ENCODE data around the gene GP1BA.

GP1BA gene

DNA sequence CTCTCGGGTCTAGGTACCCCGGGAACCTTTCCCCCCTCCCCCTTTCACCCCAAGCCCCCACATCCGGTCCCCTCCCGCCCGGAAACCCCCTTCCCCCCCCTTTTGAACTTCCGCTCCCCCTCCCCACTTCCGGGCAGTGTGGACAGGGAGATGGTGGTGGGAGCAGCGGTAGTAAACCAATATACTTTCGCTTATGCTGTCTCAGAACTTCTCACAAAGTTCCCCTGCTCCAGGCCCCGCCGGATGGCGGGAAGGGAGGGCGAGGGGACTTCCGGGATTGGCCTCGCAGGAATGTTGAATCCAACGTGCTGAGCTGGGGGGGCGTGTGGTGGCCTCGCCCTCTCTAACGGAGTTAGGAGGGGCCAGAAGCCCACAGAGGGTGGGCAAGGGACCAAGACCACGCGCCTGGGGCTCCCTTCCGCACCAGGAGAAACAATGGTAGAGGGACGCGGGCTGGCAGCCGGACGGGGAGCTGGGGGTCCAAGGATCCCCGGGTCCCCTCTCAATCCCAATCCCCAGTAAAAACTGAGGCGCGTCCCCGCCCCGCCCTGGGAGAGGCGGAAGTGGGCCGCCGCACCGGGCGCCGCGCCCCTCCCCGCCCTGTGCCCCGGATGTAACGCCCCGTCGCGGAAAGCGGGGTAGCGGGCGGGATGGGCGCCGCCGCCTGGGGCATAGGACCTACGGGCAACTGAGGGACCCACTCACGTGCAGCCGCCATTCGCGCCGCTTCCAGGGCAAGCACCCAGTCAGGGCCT, 15.5 kb downstream of the GP1BA start:
- Mint-ChIP-seq H3K36me3 (ENCODE audit: low read depth) (peaks cover 48% of the 10 kb centered on the region), H3K27ac (peak overlapping the region; percentile 96), H3K9me3 (no peaks in the 10 kb centered on the region), H3K4me3 (peak overlapping the region; percentile 96), H3K27me3 (ENCODE audit: low read depth) (no peaks in the 10 kb centered on the region), H3K4me1 (ENCODE audit: low read depth) (peaks cover 39% of the 10 kb centered on the region)
- DNase-seq (ENCODE audit: low spot score): peak; percentile 73

DNA sequence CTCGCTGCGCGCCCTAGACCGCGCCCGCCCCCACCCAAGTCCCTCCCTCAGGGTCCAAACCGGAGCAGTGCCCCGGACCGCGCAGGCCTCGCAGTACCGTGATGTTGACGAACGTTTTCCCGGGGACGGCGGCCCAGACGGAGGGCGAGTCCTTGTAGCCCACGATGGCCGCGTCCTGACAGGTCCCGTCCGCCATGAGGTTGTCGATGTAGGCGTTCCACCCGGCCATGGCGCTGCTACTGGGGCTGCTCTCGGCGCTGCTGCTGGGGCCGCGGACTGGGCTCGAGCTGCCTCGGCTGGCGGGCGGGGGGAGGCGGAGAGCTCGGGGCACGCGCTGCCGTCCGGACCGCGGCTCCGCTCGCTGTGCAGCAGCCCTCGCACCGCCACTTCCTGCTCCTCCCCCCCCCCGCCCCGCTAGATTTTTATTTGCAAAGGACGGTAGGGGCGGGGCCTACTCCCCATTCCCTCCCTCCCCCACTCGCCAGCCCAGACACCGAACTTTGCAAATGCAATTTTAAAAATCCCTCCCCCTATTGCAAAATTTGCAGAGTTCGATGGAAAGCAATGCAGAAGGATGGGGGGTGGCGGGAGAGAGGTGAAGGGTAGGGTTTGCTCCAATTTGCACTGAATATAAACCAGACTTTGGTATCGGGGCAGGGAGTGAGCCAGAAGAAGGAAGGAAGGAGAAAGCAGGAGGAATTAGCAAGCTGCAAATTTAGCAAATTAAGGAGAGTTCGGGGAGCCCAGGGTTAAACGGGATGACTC, 16.3 kb downstream of the GP1BA start, which contains the start of gene PFN1:
Gene PFN1 (minus strand): TSS at position 365 of the 765 bp plus-strand sequence. CDS start 136 bp downstream, at position 229.
- Mint-ChIP-seq H3K27ac (peak within 1 kb of the TSS; percentile 96), H3K36me3 (ENCODE audit: low read depth) (peaks cover 40% of the 10 kb centered on the region), H3K4me3 (peak within 1 kb of the TSS; percentile 96), H3K9me3 (no peaks in the 10 kb centered on the region), H3K27me3 (ENCODE audit: low read depth) (no peaks in the 10 kb centered on the region), H3K4me1 (ENCODE audit: low read depth) (peaks cover 34% of the 10 kb centered on the region)
- peak; percentile 80 for DNase-seq (ENCODE audit: low spot score)

DNA sequence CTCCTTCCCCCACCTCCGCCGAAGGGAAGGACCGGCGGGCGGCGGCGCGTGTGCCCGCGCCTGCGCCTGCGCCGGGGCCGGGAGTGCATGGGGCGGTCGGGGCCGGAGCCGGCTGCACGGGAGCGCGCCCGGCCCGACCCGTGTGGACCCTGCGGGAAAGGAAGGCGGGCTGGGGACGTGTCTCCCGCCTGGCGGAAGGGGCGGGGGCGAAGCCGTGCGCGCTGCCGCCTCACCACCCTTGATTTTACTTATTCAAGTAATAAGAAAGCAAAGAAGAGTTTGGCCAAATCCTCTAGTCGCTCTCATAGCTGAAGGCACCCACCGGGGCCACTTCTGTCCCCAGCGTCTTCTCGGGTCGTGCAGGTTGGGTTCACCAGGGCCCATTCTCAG, 16.8 kb downstream of the GP1BA start:
- no peaks in the 10 kb centered on the region for H3K27me3 Mint-ChIP-seq (ENCODE audit: low read depth)
- H3K36me3 Mint-ChIP-seq (ENCODE audit: low read depth): peaks cover 38% of the 10 kb centered on the region
- H3K9me3 Mint-ChIP-seq: no peaks in the 10 kb centered on the region
- H3K4me1 Mint-ChIP-seq (ENCODE audit: low read depth): peaks cover 32% of the 10 kb centered on the region
- H3K4me3 Mint-ChIP-seq: peak overlapping the region; percentile 96
- H3K27ac Mint-ChIP-seq: peak overlapping the region; percentile 96
- peak; percentile 84 for DNase-seq (ENCODE audit: low spot score)

DNA sequence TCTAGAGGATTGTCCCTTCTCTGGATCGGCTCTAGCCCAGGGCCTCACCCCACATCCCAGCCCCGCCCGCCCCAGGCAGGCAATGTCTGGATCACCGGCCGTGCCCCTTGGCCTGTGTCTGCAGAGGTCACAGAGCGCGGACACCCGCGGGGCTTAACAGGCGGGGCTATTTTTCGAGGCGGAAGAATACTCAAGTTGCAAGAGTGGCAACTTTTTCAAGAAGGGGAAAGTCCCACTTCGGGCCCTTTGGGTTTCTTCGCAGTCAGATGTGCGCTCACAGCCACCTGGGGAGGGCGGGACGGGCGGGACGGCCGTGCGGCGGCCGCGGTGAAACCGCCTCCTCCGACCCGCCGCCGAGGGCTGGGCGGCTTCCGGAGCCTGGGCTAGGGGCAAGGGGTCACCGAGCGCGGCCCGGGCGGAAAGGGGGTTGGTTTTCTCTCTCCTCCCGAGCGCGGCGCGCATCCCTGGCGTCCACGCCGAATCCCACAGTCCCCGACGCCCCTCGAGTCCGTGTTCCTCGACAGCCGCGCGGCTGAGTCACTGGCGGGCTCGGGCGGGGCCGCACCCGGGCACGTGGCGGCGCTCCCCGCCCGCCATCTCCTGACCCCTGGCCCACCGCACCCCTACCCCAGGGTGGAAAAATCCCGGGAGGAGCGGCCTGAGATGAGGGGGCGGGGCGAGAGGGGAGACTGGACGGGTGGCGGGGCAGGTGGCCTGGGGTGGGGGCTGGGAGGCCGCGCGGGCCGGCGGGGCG, 17.4 kb downstream of the GP1BA start:
- H3K27ac Mint-ChIP-seq: peak overlapping the region; percentile 84

DNA sequence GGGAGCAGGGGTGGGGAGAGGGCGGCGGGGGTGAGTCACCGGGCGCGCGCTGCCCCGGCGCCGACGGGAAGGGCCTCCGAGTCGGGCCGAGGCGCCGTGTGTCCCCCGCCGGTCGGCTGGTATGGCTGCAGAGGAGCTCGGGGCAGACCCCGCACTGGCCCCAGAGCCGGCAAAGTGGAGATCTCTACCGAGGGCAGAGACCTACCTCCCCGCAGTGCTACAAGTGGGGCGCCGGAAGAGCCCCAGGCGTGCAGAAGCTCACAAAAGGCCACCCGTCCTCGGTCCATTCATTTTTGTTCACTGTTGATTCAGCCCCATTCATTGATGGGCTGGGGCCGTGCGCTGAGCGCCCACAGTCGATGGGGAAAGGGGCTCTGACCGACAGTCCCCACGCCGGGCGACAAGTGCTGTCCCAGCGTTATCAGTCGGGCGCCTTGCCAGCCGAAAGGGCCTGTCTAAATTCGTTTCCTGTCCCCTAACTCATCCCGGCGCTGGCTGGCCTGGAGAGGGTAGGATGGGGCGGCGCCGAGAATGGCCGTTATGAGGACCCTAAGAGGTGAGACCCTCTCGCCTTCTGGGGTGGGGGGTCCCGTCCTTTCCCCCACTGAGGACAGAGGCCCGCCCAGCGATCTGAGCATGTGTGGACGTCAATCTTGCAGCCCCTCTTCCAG, 18.1 kb downstream of the GP1BA start:
- Mint-ChIP-seq H3K27ac (peak overlapping the region; percentile 88), H3K27me3 (ENCODE audit: low read depth) (no peaks in the 10 kb centered on the region), H3K4me3 (peak overlapping the region; percentile 90), H3K4me1 (ENCODE audit: low read depth) (peaks cover 20% of the 10 kb centered on the region), H3K9me3 (no peaks in the 10 kb centered on the region), H3K36me3 (ENCODE audit: low read depth) (peaks cover 26% of the 10 kb centered on the region)
- DNase-seq (ENCODE audit: low spot score): no peak

More for the DNA sequence above, 17.4 kb downstream of the GP1BA start:
- Mint-ChIP-seq H3K9me3 (no peaks in the 10 kb centered on the region), H3K27me3 (ENCODE audit: low read depth) (no peaks in the 10 kb centered on the region), H3K4me3 (peak overlapping the region; percentile 84), H3K4me1 (ENCODE audit: low read depth) (peaks cover 26% of the 10 kb centered on the region), H3K36me3 (ENCODE audit: low read depth) (peaks cover 33% of the 10 kb centered on the region)
- peak; percentile 76 for DNase-seq (ENCODE audit: low spot score)

DNA sequence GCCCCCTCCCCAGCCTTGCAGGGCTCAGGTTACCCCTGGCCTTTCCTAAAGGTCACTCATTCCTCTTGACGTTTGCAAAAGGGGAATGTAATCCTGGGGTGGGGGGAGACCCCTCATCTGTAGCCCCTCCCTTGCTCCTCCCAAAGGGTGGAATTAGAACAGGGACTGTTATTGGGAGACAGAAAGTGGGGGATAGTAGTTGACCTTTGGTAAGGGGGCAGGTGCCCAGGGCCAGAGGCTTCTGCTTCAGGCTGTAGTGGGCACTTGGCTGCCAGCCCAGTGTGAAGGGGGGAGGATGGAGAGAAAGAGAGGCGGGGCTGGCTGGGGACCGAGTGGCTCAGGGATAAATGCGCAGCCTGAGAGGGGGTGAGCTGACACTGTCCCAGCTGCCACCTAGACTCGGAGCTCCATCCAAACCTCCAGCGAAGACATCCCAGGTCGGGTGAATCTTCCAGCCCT, 18.7 kb downstream of the GP1BA start, which contains the start of gene ENO3:
Gene ENO3 (plus strand): TSS at position 374 of the 459 bp plus-strand sequence. CDS start 711 bp downstream, outside the sequence.
- Mint-ChIP-seq H3K4me1 (ENCODE audit: low read depth) (peaks cover 14% of the 10 kb centered on the region), H3K27ac (peak within 1 kb of the TSS; percentile 88)

DNA sequence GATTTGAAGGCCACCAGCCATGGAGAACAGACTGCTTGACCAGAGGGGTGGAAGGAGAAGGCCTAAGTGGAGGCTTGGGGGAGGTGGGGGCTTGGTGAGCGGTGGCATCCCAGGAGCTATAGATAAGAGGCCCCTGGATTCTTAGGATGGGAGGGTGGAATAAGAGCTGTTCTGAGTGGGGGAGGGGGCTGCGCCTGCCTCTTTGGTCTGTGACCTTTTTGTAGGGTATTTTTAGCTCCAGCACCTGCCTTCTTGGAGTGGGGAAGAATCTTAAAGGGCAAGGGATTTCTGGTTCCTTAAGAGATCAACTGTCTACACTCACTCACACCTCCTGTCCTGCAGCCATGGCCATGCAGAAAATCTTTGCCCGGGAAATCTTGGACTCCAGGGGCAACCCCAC, 19.4 kb downstream of the GP1BA start:
- H3K27me3 Mint-ChIP-seq (ENCODE audit: low read depth): no peaks in the 10 kb centered on the region
- no peaks in the 10 kb centered on the region for H3K9me3 Mint-ChIP-seq
- H3K4me1 Mint-ChIP-seq (ENCODE audit: low read depth): peaks cover 16% of the 10 kb centered on the region
- no peak for DNase-seq (ENCODE audit: low spot score)
- H3K4me3 Mint-ChIP-seq: peak overlapping the region; percentile 90
- peaks cover 13% of the 10 kb centered on the region for H3K36me3 Mint-ChIP-seq (ENCODE audit: low read depth)
- peak overlapping the region; percentile 88 for H3K27ac Mint-ChIP-seq

More for the DNA sequence above, 18.7 kb downstream of the GP1BA start, which contains the start of gene ENO3:
- Mint-ChIP-seq H3K36me3 (ENCODE audit: low read depth) (peaks cover 20% of the 10 kb centered on the region), H3K27me3 (ENCODE audit: low read depth) (no peaks in the 10 kb centered on the region), H3K4me3 (peak within 1 kb of the TSS; percentile 90), H3K9me3 (no peaks in the 10 kb centered on the region)
- DNase-seq (ENCODE audit: low spot score): no peak

DNA sequence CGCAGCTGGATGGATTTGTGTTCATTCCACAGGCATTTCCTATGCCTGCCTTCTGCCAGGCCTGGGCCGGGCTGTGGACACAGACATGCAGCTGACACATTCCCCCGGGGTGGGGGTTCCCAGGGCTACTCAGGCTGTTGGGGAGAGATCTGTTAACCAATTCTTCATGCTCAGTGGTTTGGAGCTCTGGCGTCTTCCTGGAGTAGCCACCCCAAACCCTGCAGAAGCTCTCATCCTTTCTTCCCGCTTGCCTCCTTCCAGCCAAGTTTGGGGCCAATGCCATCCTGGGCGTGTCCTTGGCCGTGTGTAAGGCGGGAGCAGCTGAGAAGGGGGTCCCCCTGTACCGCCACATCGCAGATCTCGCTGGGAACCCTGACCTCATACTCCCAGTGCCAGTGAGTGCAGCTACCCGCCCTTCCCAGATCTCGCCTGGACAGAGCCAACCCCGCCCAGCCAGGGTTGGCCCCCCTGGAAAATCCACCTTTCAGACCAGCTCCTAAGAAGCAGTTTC, 21.4 kb downstream of the GP1BA start:
- Mint-ChIP-seq H3K4me3 (no peak overlapping the region), H3K36me3 (ENCODE audit: low read depth) (peaks cover 5% of the 10 kb centered on the region), H3K27me3 (ENCODE audit: low read depth) (no peaks in the 10 kb centered on the region), H3K4me1 (ENCODE audit: low read depth) (peaks cover 19% of the 10 kb centered on the region), H3K9me3 (no peaks in the 10 kb centered on the region), H3K27ac (no peak overlapping the region)
- no peak for DNase-seq (ENCODE audit: low spot score)

DNA sequence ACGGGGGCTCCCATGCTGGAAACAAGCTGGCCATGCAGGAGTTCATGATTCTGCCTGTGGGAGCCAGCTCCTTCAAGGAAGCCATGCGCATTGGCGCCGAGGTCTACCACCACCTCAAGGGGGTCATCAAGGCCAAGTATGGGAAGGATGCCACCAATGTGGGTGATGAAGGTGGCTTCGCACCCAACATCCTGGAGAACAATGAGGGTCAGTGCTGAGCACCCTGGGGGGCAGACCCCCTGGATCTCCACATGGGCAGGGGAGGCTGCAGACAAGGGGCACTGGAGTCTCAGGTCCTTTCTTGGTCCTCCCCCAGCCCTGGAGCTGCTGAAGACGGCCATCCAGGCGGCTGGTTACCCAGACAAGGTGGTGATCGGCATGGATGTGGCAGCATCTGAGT, 23.0 kb downstream of the GP1BA start:
- Mint-ChIP-seq H3K27me3 (ENCODE audit: low read depth) (no peaks in the 10 kb centered on the region), H3K36me3 (ENCODE audit: low read depth) (peaks cover 8% of the 10 kb centered on the region), H3K4me1 (ENCODE audit: low read depth) (peaks cover 17% of the 10 kb centered on the region)

DNA sequence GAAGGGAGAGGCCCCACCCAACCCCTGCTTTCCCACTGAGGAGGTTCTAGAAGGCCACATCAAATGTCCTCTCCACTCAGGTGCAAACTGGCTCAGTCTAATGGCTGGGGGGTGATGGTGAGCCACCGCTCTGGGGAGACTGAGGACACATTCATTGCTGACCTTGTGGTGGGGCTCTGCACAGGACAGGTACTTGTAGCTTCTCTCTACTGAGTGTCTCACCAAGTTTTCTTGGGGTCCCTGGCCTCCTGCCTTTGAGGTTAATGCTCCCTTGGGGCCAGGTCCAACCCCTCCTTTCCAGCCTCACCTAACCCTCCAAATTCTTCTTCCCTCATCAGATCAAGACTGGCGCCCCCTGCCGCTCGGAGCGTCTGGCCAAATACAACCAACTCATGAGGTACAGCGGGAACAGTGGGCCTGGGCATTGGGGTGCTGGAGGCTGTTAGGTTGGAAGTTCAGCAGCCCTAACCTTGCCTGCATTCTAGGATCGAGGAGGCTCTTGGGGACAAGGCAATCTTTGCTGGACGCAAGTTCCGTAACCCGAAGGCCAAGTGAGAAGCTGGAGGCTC, 24.5 kb downstream of the GP1BA start:
- H3K4me1 Mint-ChIP-seq (ENCODE audit: low read depth): peaks cover 8% of the 10 kb centered on the region
- peaks cover 10% of the 10 kb centered on the region for H3K36me3 Mint-ChIP-seq (ENCODE audit: low read depth)
- no peak overlapping the region for H3K27ac Mint-ChIP-seq
- no peaks in the 10 kb centered on the region for H3K27me3 Mint-ChIP-seq (ENCODE audit: low read depth)
- no peak for DNase-seq (ENCODE audit: low spot score)
- H3K9me3 Mint-ChIP-seq: no peaks in the 10 kb centered on the region
- H3K4me3 Mint-ChIP-seq: no peak overlapping the region

More for the DNA sequence above, 23.0 kb downstream of the GP1BA start:
- no peak for DNase-seq (ENCODE audit: low spot score)
- Mint-ChIP-seq H3K27ac (no peak overlapping the region), H3K4me3 (no peak overlapping the region), H3K9me3 (no peaks in the 10 kb centered on the region)

DNA sequence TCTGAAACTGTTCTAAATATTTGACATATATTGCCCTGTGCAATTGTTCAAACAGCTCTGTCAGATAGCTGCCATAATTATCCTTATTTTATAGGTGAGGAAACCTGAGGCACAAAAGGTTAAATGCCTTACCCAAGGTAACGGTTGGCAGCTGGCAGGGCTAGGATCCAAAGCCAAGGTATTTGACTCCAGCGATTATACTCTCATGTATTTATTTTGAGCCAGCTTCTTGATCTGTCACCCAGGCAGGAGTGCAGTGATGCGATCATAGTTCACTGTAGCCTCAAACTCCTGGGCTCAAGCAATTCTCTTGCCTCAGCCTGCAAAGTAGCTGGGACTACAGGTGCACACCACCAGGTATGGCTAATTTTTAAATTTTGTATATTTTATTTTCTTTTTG, 26.0 kb downstream of the GP1BA start:
- H3K36me3 Mint-ChIP-seq (ENCODE audit: low read depth): peaks cover 11% of the 10 kb centered on the region
- no peak overlapping the region for H3K4me3 Mint-ChIP-seq
- H3K27me3 Mint-ChIP-seq (ENCODE audit: low read depth): no peaks in the 10 kb centered on the region
- DNase-seq (ENCODE audit: low spot score): no peak
- peaks cover 6% of the 10 kb centered on the region for H3K4me1 Mint-ChIP-seq (ENCODE audit: low read depth)
- H3K27ac Mint-ChIP-seq: no peak overlapping the region
- no peaks in the 10 kb centered on the region for H3K9me3 Mint-ChIP-seq

DNA sequence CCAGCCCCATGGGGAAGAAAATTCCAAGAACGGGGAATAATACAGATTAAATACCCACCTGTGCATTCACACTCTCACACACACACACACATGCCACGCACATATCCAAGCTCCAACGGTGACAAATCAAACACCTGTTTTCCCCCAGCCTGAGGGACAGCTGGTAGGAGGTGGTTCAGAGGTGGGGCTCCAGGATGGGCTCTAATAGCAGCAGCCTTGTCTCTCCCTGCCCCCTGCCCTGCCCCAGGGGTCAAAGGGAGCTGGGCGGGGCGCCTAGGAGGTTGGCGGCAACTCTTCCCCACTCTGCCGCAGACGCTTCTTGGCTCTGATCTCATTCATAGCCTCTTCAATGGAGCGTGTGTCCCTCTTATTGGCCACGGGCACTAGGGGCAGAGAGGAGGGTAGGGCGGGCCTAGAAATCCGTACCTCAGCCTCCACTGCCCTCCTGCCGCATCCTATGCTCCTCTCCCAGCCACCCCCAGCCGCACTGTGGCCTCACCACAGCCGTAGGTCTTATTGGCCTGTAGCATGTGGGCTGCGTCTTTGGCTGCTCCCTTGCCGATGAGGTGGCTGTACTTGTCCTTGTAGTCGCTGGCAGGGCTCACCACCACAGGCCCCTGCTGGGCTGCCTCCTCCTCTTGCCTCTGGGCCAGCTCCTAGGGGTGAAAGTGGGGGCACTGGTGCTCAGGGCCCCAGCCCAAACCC, 27.3 kb downstream of the GP1BA start:
- peaks cover 11% of the 10 kb centered on the region for H3K36me3 Mint-ChIP-seq (ENCODE audit: low read depth)
- no peaks in the 10 kb centered on the region for H3K9me3 Mint-ChIP-seq
- no peaks in the 10 kb centered on the region for H3K27me3 Mint-ChIP-seq (ENCODE audit: low read depth)
- H3K4me3 Mint-ChIP-seq: no peak overlapping the region
- no peak overlapping the region for H3K27ac Mint-ChIP-seq
- DNase-seq (ENCODE audit: low spot score): no peak
- H3K4me1 Mint-ChIP-seq (ENCODE audit: low read depth): peaks cover 5% of the 10 kb centered on the region

Data from T-helper 2 cell treated with Interferon-gamma antibody and Interleukin-4, amounts not matched to agents 5 μg/mL and 100 μg/mL, for 36 hours (primary cell).